HG03565 (cell line): ENCODE results near the gene AGBL1.
"Not testable (repeated sequence)": the region's sequence is repeated elsewhere in the genome, so short reads cannot be mapped to it uniquely, and the experiment has no call there.

Source experiments
- ATAC-seq: cut with Tn5 transposase; IDR thresholded peaks from one replicate; pipeline ENCODE4 v1.9.1; 2021; ENCODE audit warnings: mild to moderate bottlenecking, moderate library complexity; ENCODE audit not compliant: unreplicated experiment

The AGBL1 gene

DNA sequence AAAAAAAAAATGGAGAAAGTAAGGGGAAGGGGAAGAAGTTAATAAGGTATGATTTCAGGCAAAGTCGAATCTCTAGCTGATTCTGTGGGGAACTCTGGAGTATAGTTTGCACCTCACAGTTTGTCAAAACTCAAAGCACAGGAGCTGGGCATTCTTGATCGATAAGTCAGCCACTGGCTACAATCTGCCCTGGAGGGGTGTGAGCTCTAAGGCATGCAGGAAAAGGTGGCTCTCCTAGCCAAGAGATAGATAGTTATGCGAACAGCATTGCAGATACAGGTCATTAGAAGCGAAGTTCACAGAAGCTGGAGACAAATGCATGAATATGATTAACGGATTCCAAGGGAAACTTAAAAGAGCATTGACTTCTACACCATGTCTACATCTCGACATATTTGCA lies 952.6 kb downstream of the AGBL1 start:
- ATAC-seq = no peak

DNA sequence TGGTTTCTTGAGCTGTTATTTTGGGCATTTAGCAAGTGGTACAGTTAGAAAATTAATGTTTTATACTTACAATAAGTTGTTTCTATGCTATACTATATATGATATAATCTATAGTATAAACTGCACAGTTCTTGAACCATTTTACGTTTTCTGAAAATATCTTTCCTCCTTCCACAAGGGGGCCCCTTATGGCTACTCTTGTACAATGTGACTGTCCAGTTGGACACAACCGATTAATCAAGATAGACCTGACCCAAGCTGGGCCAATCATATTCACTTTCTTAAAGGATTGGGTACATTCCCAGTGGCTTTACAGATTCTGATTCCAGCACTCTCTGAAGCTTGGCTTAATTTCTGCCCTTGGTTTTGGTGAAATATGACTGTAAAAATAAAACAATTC lies 953.4 kb downstream of the AGBL1 start:
- no peak for ATAC-seq

DNA sequence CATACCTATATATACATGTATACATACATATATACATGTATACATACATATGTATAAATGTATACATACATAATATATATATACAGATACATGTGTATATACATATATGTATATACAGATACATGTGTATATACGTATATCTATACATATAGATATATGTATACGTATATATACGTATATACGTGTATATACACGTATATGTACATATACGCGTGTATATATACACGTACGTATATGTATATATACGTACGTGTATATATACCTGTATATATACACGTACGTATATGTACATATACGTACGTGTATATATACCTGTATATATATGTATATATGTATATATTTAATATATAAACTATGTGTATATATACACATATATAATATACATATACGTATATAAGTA lies 955.2 kb downstream of the AGBL1 start:
- ATAC-seq = no peak

DNA sequence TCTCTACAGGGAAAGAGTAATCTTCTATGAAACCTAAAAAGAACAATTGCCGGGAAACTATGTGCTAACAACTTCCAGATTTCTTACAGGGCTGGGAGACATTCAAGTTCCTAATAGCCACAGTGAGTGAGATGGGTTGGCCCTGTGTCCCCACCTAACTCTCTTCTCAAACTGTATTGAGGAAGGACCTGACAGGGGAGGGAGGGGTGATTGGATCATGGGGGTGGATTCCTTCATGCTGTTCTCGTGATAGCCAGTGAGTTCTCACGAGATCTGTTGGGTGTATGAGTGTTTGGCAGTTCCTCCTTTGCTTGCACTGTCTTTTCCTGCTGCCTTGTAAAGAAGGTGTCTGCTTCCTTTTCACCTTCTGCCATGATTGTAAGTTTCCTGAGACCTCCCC lies 958.7 kb downstream of the AGBL1 start:
- no peak for ATAC-seq

DNA sequence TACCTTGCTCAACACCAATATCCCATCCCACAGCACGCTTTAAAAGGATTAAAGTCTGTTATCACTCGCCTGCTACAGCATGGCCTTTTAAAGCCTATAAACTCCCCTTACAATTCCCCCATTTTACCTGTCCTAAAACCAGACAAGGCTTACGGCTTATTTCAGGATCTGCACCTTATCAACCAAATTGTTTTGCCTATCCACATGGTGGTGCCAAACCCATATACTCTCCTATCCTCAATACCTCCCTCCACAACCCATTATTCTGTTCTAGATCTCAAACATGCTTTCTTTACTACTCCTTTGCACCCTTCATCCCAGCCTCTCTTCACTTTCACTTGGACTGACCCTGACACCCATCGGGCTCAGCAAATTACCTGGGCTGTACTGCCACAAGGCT lies 962.9 kb downstream of the AGBL1 start:
- not testable (repeated sequence) for ATAC-seq

DNA sequence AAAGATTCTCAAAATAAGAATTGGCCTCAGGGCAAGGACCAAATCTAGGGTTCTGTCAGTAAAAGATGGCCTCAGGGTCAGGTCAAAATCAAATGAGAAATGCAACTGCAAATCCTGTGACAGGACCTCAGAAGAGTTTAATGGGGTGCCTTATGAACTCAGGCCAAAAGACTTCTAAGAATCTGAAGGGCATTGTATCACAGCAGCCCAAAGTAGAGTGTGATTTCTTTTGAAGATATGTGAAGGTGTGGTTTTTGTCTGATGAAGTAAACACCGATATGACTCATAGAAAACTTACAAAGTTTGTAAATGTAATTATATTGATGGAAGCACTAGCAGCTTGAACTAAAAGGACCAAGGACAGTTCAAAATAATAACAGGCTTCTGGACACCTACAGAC lies 966.1 kb downstream of the AGBL1 start:
- ATAC-seq = no peak

DNA sequence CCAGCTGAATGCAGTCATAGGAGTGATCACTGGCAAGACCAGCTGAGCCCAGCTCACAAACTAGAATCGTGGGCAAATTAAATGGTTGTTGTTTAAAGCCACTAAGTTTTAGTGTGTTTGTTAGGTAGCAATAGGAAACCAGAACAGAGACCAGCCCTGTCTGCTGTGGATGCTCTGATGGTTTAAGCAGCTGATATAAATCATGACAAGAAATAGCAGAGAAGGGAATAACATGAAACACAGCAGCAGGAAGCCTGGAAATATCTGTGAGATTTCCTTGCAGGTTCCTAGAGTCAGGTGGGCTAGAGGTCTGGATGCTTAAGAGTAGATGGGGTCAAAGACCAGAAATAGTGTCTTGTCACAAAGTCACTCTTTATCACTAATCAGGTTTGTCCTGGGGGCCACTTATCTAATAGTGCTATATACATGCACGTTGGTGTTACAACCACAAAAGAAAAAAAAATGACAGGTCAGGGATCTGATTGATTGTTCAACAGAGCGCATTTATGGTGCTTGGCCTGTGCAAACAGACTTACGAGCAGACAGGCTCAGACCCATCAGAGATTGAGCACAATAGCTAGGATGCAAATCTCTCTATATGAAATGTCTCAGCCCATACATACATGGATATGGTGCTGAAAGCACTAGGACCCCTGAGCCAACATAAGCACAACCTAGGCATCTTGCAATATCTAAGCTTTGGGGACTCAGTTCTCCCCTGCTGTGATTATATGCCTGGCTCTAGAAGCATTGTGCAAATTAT lies 967.7 kb downstream of the AGBL1 start:
- ATAC-seq = no peak
